CD4-positive, alpha-beta T cell treated with Interleukin-6 for 4 hours (primary cell): ENCODE data around the gene BAIAP2L2.

ENCODE experiments used
- DNase-seq: peaks from one replicate; pipeline ENCODE4 v3.0.0-alpha.2; 2020; ENCODE audit warnings: mixed read lengths

The BAIAP2L2 gene

GRCh38 chr22:38036392-38037062 is 74.0 kb downstream of the BAIAP2L2 start:
- no peak for DNase-seq

GRCh38 chr22:38035530-38035885 is 75.0 kb downstream of the BAIAP2L2 start:
- DNase-seq: no peak
